ENCODE data around the gene HES2.

GRCh38 chr1:6466023-6466422 is 46.3 kb upstream of the HES2 start, which contains the start of gene TNFRSF25:
- TF ChIP-seq CTCF (conservative IDR thresholded peaks at IDR 0.05; ENCODE audit: low read depth, low read length) (no peak), POLR2A (IDR thresholded peaks at IDR 0.05; ENCODE audit: low read depth, low read length) (no peak), USF2 (IDR thresholded peaks at IDR 0.05; ENCODE audit: low read depth, low read length) (no peak), BHLHE40 (IDR thresholded peaks at IDR 0.05; ENCODE audit: low read depth, low read length) (no peak), MAZ (IDR thresholded peaks at IDR 0.05; ENCODE audit: borderline replicate concordance, low read depth, low read length) (no peak), RAD21 (IDR thresholded peaks at IDR 0.05; ENCODE audit: low read length) (no peak), RFX5 (IDR thresholded peaks at IDR 0.05; ENCODE audit: low read depth, low read length) (no peak), MAFK (IDR thresholded peaks at IDR 0.05; ENCODE audit: low read depth, low read length) (no peak), MXI1 (IDR thresholded peaks at IDR 0.05; ENCODE audit: borderline replicate concordance, low read depth, low read length) (no peak), ELK1 (IDR thresholded peaks at IDR 0.05; ENCODE audit: borderline replicate concordance, low read depth, low read length) (no peak)
